GM12878 (cell line): ENCODE measurements around the gene JPT1. TPM values are rescaled to one million over a fixed set of nuclear protein-coding genes. Genes with fewer than 3 reads are reported as not detected.

Source experiments
- BCL3 ChIP-seq: IDR thresholded peaks from 2 replicates; pipeline ENCODE4 v1.6.1; 2011; ENCODE audit warnings: borderline replicate concordance, low read depth, mild to moderate bottlenecking, moderate library complexity, low read length; ENCODE audit not compliant: insufficient read depth, poor library complexity, severe bottlenecking
- CEBPB ChIP-seq, 2 experiments: fragments of 150-350 bp in 1 of 2; IDR thresholded peaks; 2 replicates each; pipeline ENCODE4 v1.6.1; 2012 to 2014; ENCODE audit warnings: low read depth in 2 of 2, low read length in 2 of 2, borderline replicate concordance in 1 of 2, inconsistent platforms in 1 of 2
- CHD4 ChIP-seq: fragments of 200-600 bp; sonication (generic); IDR thresholded peaks from 2 replicates; pipeline ENCODE4 v1.6.1; 2016; ENCODE audit warnings: mild to moderate bottlenecking
- CREB1 ChIP-seq: IDR thresholded peaks from 2 replicates; pipeline ENCODE4 v1.6.1; 2012; ENCODE audit warnings: low read depth, mild to moderate bottlenecking, inconsistent platforms
- CUX1 ChIP-seq: IDR thresholded peaks from 2 replicates; pipeline ENCODE4 v1.6.1; 2012; ENCODE audit warnings: improper control_type of control experiment, low read depth, low read length; ENCODE audit not compliant: insufficient replicate concordance
- E4F1 ChIP-seq: fragments of 450-650 bp; IDR thresholded peaks from 2 replicates; pipeline ENCODE4 v1.6.1; 2018; ENCODE audit warnings: borderline replicate concordance, mild to moderate bottlenecking; ENCODE audit not compliant: partially characterized antibody
- EGR1 ChIP-seq, 2 experiments: IDR thresholded peaks; 1 replicate in 1 of 2; 2 replicates in 1 of 2; pipeline ENCODE4 v1.6.1; 2011 to 2012; ENCODE audit warnings: low read depth in 2 of 2, low read length in 2 of 2, borderline replicate concordance in 1 of 2, mild to moderate bottlenecking in 1 of 2, moderate library complexity in 1 of 2
- ESRRA ChIP-seq: IDR thresholded peaks from 2 replicates; pipeline ENCODE4 v1.6.1; 2012; ENCODE audit warnings: mild to moderate bottlenecking, low read length, improper control_type of control experiment
- JUND ChIP-seq: IDR thresholded peaks from 2 replicates; pipeline ENCODE4 v1.6.1; 2012; ENCODE audit warnings: low read depth, mild to moderate bottlenecking, low read length, improper control_type of control experiment, moderate library complexity
- LARP7 ChIP-seq: fragments of 450-650 bp; IDR thresholded peaks from 2 replicates; pipeline ENCODE4 v1.6.1; 2017; ENCODE audit warnings: mild to moderate bottlenecking
- PAX5 ChIP-seq: IDR thresholded peaks from 2 replicates; pipeline ENCODE4 v1.6.1; 2011; ENCODE audit warnings: low read depth, low read length, borderline replicate concordance
- SMC3 ChIP-seq: IDR thresholded peaks from 2 replicates; pipeline ENCODE4 v1.6.1; 2011; ENCODE audit warnings: low read length, improper control_type of control experiment, borderline replicate concordance
- SREBF1 ChIP-seq: IDR thresholded peaks from 2 replicates; pipeline ENCODE4 v1.6.1; 2012; ENCODE audit warnings: mild to moderate bottlenecking, low read length
- TCF3 ChIP-seq: IDR thresholded peaks from 2 replicates; pipeline ENCODE4 v1.6.1; 2012; ENCODE audit warnings: low read depth, mild to moderate bottlenecking, low read length, borderline replicate concordance; ENCODE audit not compliant: insufficient read depth
- ZNF217 ChIP-seq: fragments of 450-650 bp; IDR thresholded peaks from 2 replicates; pipeline ENCODE4 v1.6.1; 2017; ENCODE audit warnings: antibody characterized with exemption, mild to moderate bottlenecking
- ZNF384 ChIP-seq: IDR thresholded peaks from 2 replicates; pipeline ENCODE4 v1.6.1; 2012; ENCODE audit warnings: low read depth, mild to moderate bottlenecking, low read length, improper control_type of control experiment, borderline replicate concordance
- polyA plus RNA-seq, 11 experiments: library from polyadenylated mRNA; depleted of rRNA in 4 of 11; unstranded in 6 of 11; stranded (reverse) in 5 of 11; fragments of >200 nt; fragmentation: Nextera tagmentation in 4 of 11; fragmentation: Illumina TruSeq in 1 of 11; extraction: Ambion mirVana in 4 of 11; extraction: Trizol in 1 of 11; gene quantifications; 1 replicate in 1 of 11; 2 replicates in 10 of 11; pipeline versions ENCODE4 v1.2.1 to v1.2.3, GENCODE V29; 2011 to 2016; ENCODE audit warnings: inconsistent platforms in 2 of 11, missing spikeins in 2 of 11, low read depth in 1 of 11
- total RNA-seq, 4 experiments: library from RNA; depleted of rRNA in 3 of 4; stranded (reverse); fragments of >200 nt in 3 of 4; fragmentation: Illumina TruSeq in 1 of 4; extraction: Trizol in 1 of 4; gene quantifications; 2 replicates each; pipeline versions ENCODE4 v1.2.1 to v1.2.3, GENCODE V29; 2013 to 2021
- TF ChIP-seq, protein P1 (sequence below): fragments of 450-650 bp; IDR thresholded peaks from 2 replicates; pipeline ENCODE4 v1.6.1; 2017; ENCODE audit warnings: low read depth, mild to moderate bottlenecking, moderate library complexity
- TF ChIP-seq, protein P2 (sequence below): fragments of 450-650 bp; IDR thresholded peaks from 2 replicates; pipeline ENCODE4 v1.6.1; 2017; ENCODE audit warnings: borderline replicate concordance

JPT1 gene
- total and polyA plus RNA-seq, 10 of the 15 experiments (the other 5 are each of a cell fraction or from before 2014, with no cell fraction given): 79.7 to 651 (median 323) TPM

GRCh38 chr17:75102385-75102821 lies 51.9 kb downstream of the JPT1 start (continued):
- no peak for TF ChIP-seq CUX1
- TF ChIP-seq LARP7: no peak
- TF ChIP-seq, protein P1, sequence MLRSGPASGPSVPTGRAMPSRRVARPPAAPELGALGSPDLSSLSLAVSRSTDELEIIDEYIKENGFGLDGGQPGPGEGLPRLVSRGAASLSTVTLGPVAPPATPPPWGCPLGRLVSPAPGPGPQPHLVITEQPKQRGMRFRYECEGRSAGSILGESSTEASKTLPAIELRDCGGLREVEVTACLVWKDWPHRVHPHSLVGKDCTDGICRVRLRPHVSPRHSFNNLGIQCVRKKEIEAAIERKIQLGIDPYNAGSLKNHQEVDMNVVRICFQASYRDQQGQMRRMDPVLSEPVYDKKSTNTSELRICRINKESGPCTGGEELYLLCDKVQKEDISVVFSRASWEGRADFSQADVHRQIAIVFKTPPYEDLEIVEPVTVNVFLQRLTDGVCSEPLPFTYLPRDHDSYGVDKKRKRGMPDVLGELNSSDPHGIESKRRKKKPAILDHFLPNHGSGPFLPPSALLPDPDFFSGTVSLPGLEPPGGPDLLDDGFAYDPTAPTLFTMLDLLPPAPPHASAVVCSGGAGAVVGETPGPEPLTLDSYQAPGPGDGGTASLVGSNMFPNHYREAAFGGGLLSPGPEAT: peak; percentile 93
- TF ChIP-seq, protein P2, sequence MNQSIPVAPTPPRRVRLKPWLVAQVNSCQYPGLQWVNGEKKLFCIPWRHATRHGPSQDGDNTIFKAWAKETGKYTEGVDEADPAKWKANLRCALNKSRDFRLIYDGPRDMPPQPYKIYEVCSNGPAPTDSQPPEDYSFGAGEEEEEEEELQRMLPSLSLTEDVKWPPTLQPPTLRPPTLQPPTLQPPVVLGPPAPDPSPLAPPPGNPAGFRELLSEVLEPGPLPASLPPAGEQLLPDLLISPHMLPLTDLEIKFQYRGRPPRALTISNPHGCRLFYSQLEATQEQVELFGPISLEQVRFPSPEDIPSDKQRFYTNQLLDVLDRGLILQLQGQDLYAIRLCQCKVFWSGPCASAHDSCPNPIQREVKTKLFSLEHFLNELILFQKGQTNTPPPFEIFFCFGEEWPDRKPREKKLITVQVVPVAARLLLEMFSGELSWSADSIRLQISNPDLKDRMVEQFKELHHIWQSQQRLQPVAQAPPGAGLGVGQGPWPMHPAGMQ: no peak
- no peak for TF ChIP-seq CEBPB (IDR thresholded peaks at IDR 0.05; ENCODE audit: borderline replicate concordance in 1 of 2, low read depth in 2 of 2, low read length in 2 of 2)
- no peak for TF ChIP-seq E4F1
- no peak for TF ChIP-seq SMC3
- no peak for TF ChIP-seq CHD4
- TF ChIP-seq EGR1 (IDR thresholded peaks at IDR 0.05; ENCODE audit: borderline replicate concordance in 1 of 2, low read depth in 2 of 2, low read length in 2 of 2): no peak
- TF ChIP-seq SREBF1: no peak
- TF ChIP-seq ZNF384: peak; percentile 66; the same call in 1 of the 2 replicates
- TF ChIP-seq ESRRA: no peak
- TF ChIP-seq ZNF217: no peak
- TF ChIP-seq PAX5: 0 out of 2 replicates have a peak, but pooled peaks have one; percentile 6
- no peak for TF ChIP-seq BCL3
- no peak for TF ChIP-seq JUND
- TF ChIP-seq CREB1: 0 out of 2 replicates have a peak, but pooled peaks have one; percentile 27
- TF ChIP-seq TCF3: no peak
